NCI-H2081 (cell line): Measurements from ENCODE around the gene MARF1.
"Not testable (repeated sequence)": the region's sequence is repeated elsewhere in the genome, so short reads cannot be mapped to it uniquely, and the experiment has no call there.

Experiments
- DNase-seq, 2 experiments: peaks; one replicate each; lab custom pipeline; 2025; lab: John Stamatoyannopoulos, UW

The MARF1 gene

GRCh38 chr16:15621456-15621855, 21.5 kb downstream of the MARF1 start:
- DNase-seq, result no peak

- no peak for DNase-seq
These were observed 22.3 kb downstream of the MARF1 start for GRCh38 chr16:15620611-15621195.

- no peak for DNase-seq
These were observed 24.6 kb downstream of the MARF1 start for GRCh38 chr16:15618392-15618791.

GRCh38 chr16:15617901-15618300, 25.1 kb downstream of the MARF1 start:
- DNase-seq, result no peak

- DNase-seq, result no peak
These were observed 26.3 kb downstream of the MARF1 start for GRCh38 chr16:15616475-15617165.

- DNase-seq, result no peak
These were observed 26.9 kb downstream of the MARF1 start for GRCh38 chr16:15616012-15616411.

- no peak for DNase-seq
These were observed 29.3 kb downstream of the MARF1 start for GRCh38 chr16:15613676-15614075.

- no peak for DNase-seq
These were observed 31.3 kb downstream of the MARF1 start for GRCh38 chr16:15611610-15612009.

GRCh38 chr16:15610369-15610871, 32.5 kb downstream of the MARF1 start:
- no peak for DNase-seq

- DNase-seq, result no peak
These were observed 33.7 kb downstream of the MARF1 start for GRCh38 chr16:15609286-15609649.

- DNase-seq, result no peak
These were observed 34.3 kb downstream of the MARF1 start for GRCh38 chr16:15608398-15609285.

GRCh38 chr16:15607700-15608396, 35.1 kb downstream of the MARF1 start:
- no peak for DNase-seq

GRCh38 chr16:15607221-15607699, 35.7 kb downstream of the MARF1 start:
- DNase-seq, result not testable (repeated sequence)

- DNase-seq, result no peak
These were observed 36.3 kb downstream of the MARF1 start for GRCh38 chr16:15606518-15607220.

- no peak for DNase-seq
These were observed 37.0 kb downstream of the MARF1 start for GRCh38 chr16:15605839-15606517.

- no peak for DNase-seq
These were observed 38.2 kb downstream of the MARF1 start for GRCh38 chr16:15604460-15605440.

GRCh38 chr16:15602285-15603044, 40.5 kb downstream of the MARF1 start:
- DNase-seq, result no peak

- no peak for DNase-seq
These were observed 41.6 kb downstream of the MARF1 start for GRCh38 chr16:15601212-15601879.
